ENCODE results near the gene DIDO1.
"Not testable (repeated sequence)": the region's sequence is repeated elsewhere in the genome, so short reads cannot be mapped to it uniquely, and the experiment has no call there.

The DIDO1 gene

GRCh38 chr20:62860391-62860923, 65.8 kb downstream of the DIDO1 start:
- H3K4me3 ChIP-seq (ENCODE audit: low read depth, low read length) = peak overlapping the region; percentile 49
- in situ Hi-C loops (cut with HindIII; ENCODE audit: low sequenced_read_pairs) = no loop called here
- no peak for DNase-seq (ENCODE audit: low read depth, low spot score)
- peak; percentile 21 for TF ChIP-seq CTCF (IDR thresholded peaks at IDR 0.05; ENCODE audit: low read depth, low read length)

GRCh38 chr20:62859721-62860120, 66.6 kb downstream of the DIDO1 start:
- peak overlapping the region; percentile 49 for H3K4me3 ChIP-seq (ENCODE audit: low read depth, low read length)
- in situ Hi-C loops (cut with HindIII; ENCODE audit: low sequenced_read_pairs) = no loop called here
- no peak for TF ChIP-seq CTCF (IDR thresholded peaks at IDR 0.05; ENCODE audit: low read depth, low read length)
- no peak for DNase-seq (ENCODE audit: low read depth, low spot score)

GRCh38 chr20:62858058-62858830, 68.1 kb downstream of the DIDO1 start:
- no peak for DNase-seq (ENCODE audit: low read depth, low spot score)
- in situ Hi-C loops (cut with HindIII; ENCODE audit: low sequenced_read_pairs) = no loop called here
- H3K4me3 ChIP-seq (ENCODE audit: low read depth, low read length) = no peak overlapping the region
- no peak for TF ChIP-seq CTCF (IDR thresholded peaks at IDR 0.05; ENCODE audit: low read depth, low read length)

- in situ Hi-C loops (cut with HindIII; ENCODE audit: low sequenced_read_pairs) = no loop called here
- H3K4me3 ChIP-seq (ENCODE audit: low read depth, low read length) = no peak overlapping the region
- DNase-seq (ENCODE audit: low read depth, low spot score) = no peak
- TF ChIP-seq CTCF (IDR thresholded peaks at IDR 0.05; ENCODE audit: low read depth, low read length) = no peak
These were observed 69.2 kb downstream of the DIDO1 start for GRCh38 chr20:62856931-62857619.

GRCh38 chr20:62855120-62855519, 71.2 kb downstream of the DIDO1 start:
- DNase-seq (ENCODE audit: low read depth, low spot score) = no peak
- H3K4me3 ChIP-seq (ENCODE audit: low read depth, low read length) = no peak overlapping the region
- in situ Hi-C loops (cut with HindIII; ENCODE audit: low sequenced_read_pairs) = no loop called here
- TF ChIP-seq CTCF (IDR thresholded peaks at IDR 0.05; ENCODE audit: low read depth, low read length) = no peak

- DNase-seq (ENCODE audit: low read depth, low spot score) = no peak
- no peak overlapping the region for H3K4me3 ChIP-seq (ENCODE audit: low read depth, low read length)
- in situ Hi-C loops (cut with HindIII; ENCODE audit: low sequenced_read_pairs) = no loop called here
- TF ChIP-seq CTCF (IDR thresholded peaks at IDR 0.05; ENCODE audit: low read depth, low read length) = no peak
These were observed 72.2 kb downstream of the DIDO1 start for GRCh38 chr20:62854121-62854520.

- in situ Hi-C loops (cut with HindIII; ENCODE audit: low sequenced_read_pairs); DNase-seq (ENCODE audit: low read depth, low spot score); H3K4me3 ChIP-seq (ENCODE audit: low read depth, low read length): not testable (repeated sequence)
These were observed 73.0 kb downstream of the DIDO1 start for GRCh38 chr20:62853304-62853703.

All from astrocyte of the spinal cord (primary cell).